GM12891 (cell line): ENCODE results near the gene ZCCHC24.

Source experiments
- PAX5 ChIP-seq: IDR thresholded peaks from 2 replicates; pipeline ENCODE4 v1.6.1; 2011; ENCODE audit warnings: low read length, moderate library complexity, mild to moderate bottlenecking; ENCODE audit not compliant: insufficient read depth, severe bottlenecking
- POLR2A ChIP-seq: IDR thresholded peaks from 2 replicates; pipeline ENCODE4 v1.6.1; 2011; ENCODE audit warnings: low read depth, low read length, control low read depth
- POLR2AphosphoS5 ChIP-seq: IDR thresholded peaks from 2 replicates; pipeline ENCODE4 v1.6.1; 2011; ENCODE audit warnings: low read depth, low read length, control low read depth
- TAF1 ChIP-seq: IDR thresholded peaks from 2 replicates; pipeline ENCODE4 v1.6.1; 2011; ENCODE audit warnings: low read depth, low read length, control low read depth

DNA sequence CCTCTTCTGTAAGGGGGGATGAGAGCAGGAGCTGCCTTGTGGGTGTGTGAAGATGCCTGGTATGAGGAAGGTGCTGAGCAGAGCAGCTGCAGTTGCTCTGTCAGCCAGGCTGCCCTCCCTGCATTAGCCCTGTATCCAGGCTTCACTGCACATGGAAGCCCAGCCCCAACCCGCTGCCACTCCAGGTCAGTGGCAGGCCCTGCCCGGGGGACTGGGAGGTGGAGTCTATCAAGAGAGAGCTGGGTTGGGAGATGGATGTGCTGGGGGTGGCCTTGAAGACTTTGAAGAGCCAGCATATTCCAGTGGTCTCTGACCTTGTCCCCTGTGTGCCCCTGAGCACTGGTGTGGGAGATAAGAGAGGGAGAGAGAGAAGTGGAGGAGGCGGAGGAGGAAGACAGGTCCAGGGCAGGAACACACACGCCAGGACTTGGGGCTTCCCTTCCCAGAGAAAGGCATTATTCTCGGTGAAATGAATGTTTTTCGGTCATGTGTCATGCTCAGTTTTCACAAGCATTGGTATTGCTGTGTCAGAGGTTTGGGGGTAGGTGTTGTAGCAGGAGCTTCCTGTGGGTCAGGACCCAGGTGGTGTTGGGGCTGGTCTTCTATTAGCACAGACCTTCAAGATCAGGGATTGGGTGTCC is 95.5 kb downstream of the ZCCHC24 start:
- TF ChIP-seq POLR2AphosphoS5: peak; percentile 28; the same call in 1 of the 2 replicates
- TF ChIP-seq POLR2A: no peak
- no peak for TF ChIP-seq PAX5
- no peak for TF ChIP-seq TAF1
